Retina (tissue), 1 donor: Measurements from ENCODE around the gene RASGRP2.
A peak's percentile ranks its signal among the peaks of the same experiment; 100 is the strongest.
"Not testable (repeated sequence)": the region's sequence is repeated elsewhere in the genome, so short reads cannot be mapped to it uniquely, and the experiment has no call there.

Experiments used
- DNase-seq: peaks from one replicate; pipeline ENCODE4 v3.0.0-alpha.2; 2016

The RASGRP2 gene

GRCh38 chr11:64718084-64718779 is 25.7 kb downstream of the RASGRP2 start:
- DNase-seq: no peak

GRCh38 chr11:64717268-64717578 is 26.7 kb downstream of the RASGRP2 start:
- no peak for DNase-seq

- no peak for DNase-seq
Observed at GRCh38 chr11:64716473-64717267, 27.3 kb downstream of the RASGRP2 start.

- no peak for DNase-seq
Observed at GRCh38 chr11:64715756-64716472, 28.0 kb downstream of the RASGRP2 start.

- DNase-seq: no peak
Observed at GRCh38 chr11:64715110-64715509, 28.8 kb downstream of the RASGRP2 start.

GRCh38 chr11:64714666-64715065 is 29.3 kb downstream of the RASGRP2 start:
- DNase-seq: no peak

- peak; percentile 62 for DNase-seq
Observed at GRCh38 chr11:64713781-64714363, 30.1 kb downstream of the RASGRP2 start.

- DNase-seq: peak; percentile 61
Observed at GRCh38 chr11:64713016-64713707, 30.8 kb downstream of the RASGRP2 start.

- no peak for DNase-seq
Observed at GRCh38 chr11:64712430-64713015, 31.4 kb downstream of the RASGRP2 start.

GRCh38 chr11:64711956-64712362 is 32.0 kb downstream of the RASGRP2 start:
- DNase-seq: no peak

GRCh38 chr11:64711138-64711955 is 32.6 kb downstream of the RASGRP2 start:
- peak; percentile 49 for DNase-seq

GRCh38 chr11:64710418-64711137 is 33.4 kb downstream of the RASGRP2 start:
- DNase-seq: no peak

GRCh38 chr11:64705501-64705900 is 38.4 kb downstream of the RASGRP2 start:
- DNase-seq: no peak

- no peak for DNase-seq
Observed at GRCh38 chr11:64703048-64703447, 40.9 kb downstream of the RASGRP2 start.

- not testable (repeated sequence) for DNase-seq
Observed at GRCh38 chr11:64701956-64702355, 42.0 kb downstream of the RASGRP2 start.

GRCh38 chr11:64698427-64698826 is 45.5 kb downstream of the RASGRP2 start:
- DNase-seq: no peak

- no peak for DNase-seq
Observed at GRCh38 chr11:64697663-64698375, 46.1 kb downstream of the RASGRP2 start.

GRCh38 chr11:64696045-64696444 is 47.9 kb downstream of the RASGRP2 start:
- no peak for DNase-seq

- no peak for DNase-seq
Observed at GRCh38 chr11:64695548-64695947, 48.4 kb downstream of the RASGRP2 start.

- peak; percentile 82 for DNase-seq
Observed at GRCh38 chr11:64694821-64695365, 49.0 kb downstream of the RASGRP2 start.
